T-cell (primary cell): ENCODE measurements around the gene TEX52. TPM values are rescaled to one million over a fixed set of nuclear protein-coding genes. Genes with fewer than 3 reads are reported as not detected.

Experiments used
- ATAC-seq, 4 experiments: fragments of 200-7000 bp in 3 of 4; fragments of 150-1000 bp in 1 of 4; cut with Tn5 transposase; replicated peaks in 1 of 4; 1 replicate in 3 of 4; 2 replicates in 1 of 4; pipeline ENCODE4 v1.10.0; 2021; ENCODE audit warnings: moderate library complexity in 3 of 4, mild to moderate bottlenecking in 2 of 4, moderate number of reproducible peaks in 1 of 4
- CTCF ChIA-PET, 2 donors: fragments of 300-600 bp; sonication (Branson Sonifier 250); formaldehyde crosslinking; loops; one replicate each; lab custom pipeline; 2022; ENCODE audit warnings: antibody characterized with exemption in 2 of 2; lab: Charles Lee
- POLR2A ChIA-PET, 2 donors: fragments of 300-600 bp; sonication (Branson Sonifier 250); formaldehyde crosslinking; loops; one replicate each; lab custom pipeline; 2022; ENCODE audit warnings: antibody characterized with exemption in 2 of 2; lab: Charles Lee
- DNase-seq, 35 experiments: peaks; one replicate each; pipeline versions ENCODE4 v3.0.0 to v3.0.0-alpha.2; 2013 to 2023
- H3K27ac ChIP-seq: one replicate; pipeline ENCODE4 v1.5.1; 2013; ENCODE audit warnings: low read length
- H3K27me3 ChIP-seq, 2 experiments: replicated peaks in 1 of 2; 1 replicate in 1 of 2; 2 replicates in 1 of 2; pipeline versions ENCODE4 v1.6.1 to v1.7.0; 2013; ENCODE audit warnings: low read length in 1 of 2, mixed read lengths in 1 of 2; ENCODE audit not compliant: control insufficient read depth in 2 of 2, insufficient read depth in 2 of 2; ENCODE audit errors: extremely low read depth in 1 of 2
- H3K36me3 ChIP-seq, 2 donors: 1 replicate in 1 of 2; 2 replicates in 1 of 2; pipeline versions ENCODE4 v1.6.1 to v1.7.0; 2013; ENCODE audit warnings: low read length in 1 of 2; ENCODE audit not compliant: control insufficient read depth in 2 of 2, insufficient read depth in 1 of 2; ENCODE audit errors: extremely low read depth in 1 of 2
- H3K4me1 ChIP-seq, 2 experiments: 1 replicate in 1 of 2; 2 replicates in 1 of 2; pipeline versions ENCODE4 v1.6.1 to v1.7.0; 2013; ENCODE audit warnings: low read length in 2 of 2, mixed read lengths in 1 of 2; ENCODE audit not compliant: insufficient read depth in 2 of 2, control insufficient read depth in 1 of 2; ENCODE audit errors: extremely low read depth in 1 of 2
- H3K4me3 ChIP-seq, 2 donors: 1 replicate in 1 of 2; 2 replicates in 1 of 2; pipeline versions ENCODE4 v1.5.1 to v1.7.0; 2013; ENCODE audit warnings: mild to moderate bottlenecking in 2 of 2, low read length in 1 of 2, moderate library complexity in 1 of 2; ENCODE audit not compliant: control insufficient read depth in 1 of 2; ENCODE audit errors: extremely low read depth in 1 of 2
- H3K9me3 ChIP-seq: 2 replicates; pipeline ENCODE4 v1.7.0; 2013
- H3K27ac Mint-ChIP-seq, 2 donors: one replicate each; pipeline ENCODE4 v1.8.0; 2020 to 2021; ENCODE audit warnings: mild to moderate bottlenecking in 2 of 2, mixed read lengths in 2 of 2
- H3K27me3 Mint-ChIP-seq, 2 donors: one replicate each; pipeline ENCODE4 v1.8.0; 2021 to 2022; ENCODE audit warnings: mixed read lengths in 2 of 2
- H3K36me3 Mint-ChIP-seq: one replicate; pipeline ENCODE4 v1.8.0; 2021; ENCODE audit warnings: mixed read lengths
- H3K4me1 Mint-ChIP-seq, 3 donors: one replicate each; pipeline ENCODE4 v1.8.0; 2020 to 2022; ENCODE audit warnings: mixed read lengths in 3 of 3, mild to moderate bottlenecking in 1 of 3
- H3K4me3 Mint-ChIP-seq, 3 donors: one replicate each; pipeline ENCODE4 v1.8.0; 2020 to 2022; ENCODE audit warnings: mild to moderate bottlenecking in 3 of 3, mixed read lengths in 3 of 3, moderate library complexity in 3 of 3
- H3K9me3 Mint-ChIP-seq, 3 donors: one replicate each; pipeline ENCODE4 v1.8.0; 2020 to 2022; ENCODE audit warnings: mixed read lengths in 3 of 3
- WGBS: methylation state at CpG from one replicate; pipeline ENCODE4 v1.1.5; 2013; ENCODE audit warnings: missing lambda C conversion rate; ENCODE audit not compliant: insufficient coverage; 5-methylcytosine and 5-hydroxymethylcytosine counted together
- total RNA-seq, 35 experiments: library from RNA in 6 of 35; stranded (reverse) in 6 of 35; fragments of 120-200 nt in 1 of 35; gene quantifications; one replicate each; pipeline versions ENCODE4 v1.2.1 to v1.2.4 and lab custom pipeline; 2013 to 2026

TEX52 gene
- total RNA-seq, 5 donors from 2014 or later (not counting 1 experiment from before 2014, with no cell fraction given): not detected

GRCh38 chr12:2895051-2895451 lies 38.2 kb upstream of the TEX52 start:
- CTCF ChIA-PET: no interaction called here
- Histone ChIP-seq H3K36me3 (no peaks in the 10 kb centered on the region), H3K27ac (no peak overlapping the region), H3K4me1 (peaks cover 0 to 15% of the 10 kb centered on the region in 2 experiments), H3K4me3 (no peak overlapping the region), H3K9me3 (no peaks in the 10 kb centered on the region), H3K27me3 (no peaks in the 10 kb centered on the region)
- POLR2A ChIA-PET: interaction anchor here in 1 of 2 donors (0.6 kb wide), 1 partner anchor 1795 kb away, joined by 4 read pairs; no protein-coding TSS in a partner anchor
- peaks cover 13 to 23% (median 23%) of the 10 kb centered on the region in 3 donors for H3K4me1 Mint-ChIP-seq
- no peaks in the 10 kb centered on the region for H3K9me3 Mint-ChIP-seq
- H3K27ac Mint-ChIP-seq: no peak overlapping the region
- WGBS: no CpG with 5 or more reads among the region's 2 CpGs
- no peak for ATAC-seq
- H3K4me3 Mint-ChIP-seq: no peak overlapping the region
- no peaks in the 10 kb centered on the region for H3K27me3 Mint-ChIP-seq
- no peaks in the 10 kb centered on the region for H3K36me3 Mint-ChIP-seq
- DNase-seq: no peak

- H3K9me3 ChIP-seq: no peaks in the 10 kb centered on the region
- WGBS: 86% methylated on average over 6 of the region's 8 CpGs
- no peaks in the 10 kb centered on the region for H3K36me3 Mint-ChIP-seq
Measured at GRCh38 chr12:2893007-2893406, 36.2 kb upstream of the TEX52 start.

GRCh38 chr12:2892246-2892645 lies 35.4 kb upstream of the TEX52 start:
- WGBS: 96% methylated on average over 9 of the region's 12 CpGs

More at GRCh38 chr12:2893007-2893406, 36.2 kb upstream of the TEX52 start:
- Mint-ChIP-seq H3K9me3 (no peaks in the 10 kb centered on the region), H3K4me3 (peak overlapping the region in 2 of 3 donors; percentile 22 to 50), H3K27ac (no peak overlapping the region), H3K27me3 (no peaks in the 10 kb centered on the region), H3K4me1 (peaks cover 23 to 33% (median 32%) of the 10 kb centered on the region in 3 donors)
- CTCF ChIA-PET: interaction anchor here in 1 of 2 donors (0.7 kb wide), 1 partner anchor 104 kb away, joined by 3 read pairs; no protein-coding TSS in a partner anchor
- Histone ChIP-seq H3K4me3 (no peak overlapping the region), H3K36me3 (peaks cover 0 to 3% of the 10 kb centered on the region in 2 donors), H3K27ac (no peak overlapping the region), H3K4me1 (peaks cover 0 to 17% of the 10 kb centered on the region in 2 experiments), H3K27me3 (no peaks in the 10 kb centered on the region)
- DNase-seq (no peak), ATAC-seq (no peak)
- POLR2A ChIA-PET: no interaction called here

GRCh38 chr12:2891240-2892053 lies 34.6 kb upstream of the TEX52 start:
- Histone ChIP-seq H3K36me3 (peaks cover under 1 to 3% of the 10 kb centered on the region in 2 donors), H3K4me1 (peaks cover 0 to 17% of the 10 kb centered on the region in 2 experiments), H3K27me3 (no peaks in the 10 kb centered on the region), H3K27ac (peak overlapping the region; percentile 57), H3K4me3 (peak overlapping the region; percentile 87 to 88), H3K9me3 (no peaks in the 10 kb centered on the region)
- WGBS: 10% methylated on average over 26 of the region's 42 CpGs
- peak overlapping the region; percentile 88 to 94 (median 93) for H3K4me3 Mint-ChIP-seq
- H3K27me3 Mint-ChIP-seq: no peaks in the 10 kb centered on the region
- H3K9me3 Mint-ChIP-seq: no peaks in the 10 kb centered on the region
- no peaks in the 10 kb centered on the region for H3K36me3 Mint-ChIP-seq
- H3K4me1 Mint-ChIP-seq: peaks cover 23 to 33% (median 31%) of the 10 kb centered on the region in 3 donors
- ATAC-seq (peak; percentile 7 to 18 (median 12)), DNase-seq (peak in 13 of 35 experiments; percentile 4 to 28 (median 16))
- ChIA-PET POLR2A (interaction anchor here in 1 of 2 donors (1.1 kb wide), 1 partner anchor 15 kb away, joined by 3 read pairs; the partner anchor contains the start of genes FOXM1 and RHNO1), CTCF (interaction anchor here (0.5 to 0.7 kb wide), 3 partner anchors 17 to 153 kb away, joined by 3 to 6 read pairs (median 5); no protein-coding TSS in a partner anchor)
- peak overlapping the region; percentile 36 to 96 for H3K27ac Mint-ChIP-seq

More at GRCh38 chr12:2892246-2892645, 35.4 kb upstream of the TEX52 start:
- Mint-ChIP-seq H3K9me3 (no peaks in the 10 kb centered on the region), H3K36me3 (no peaks in the 10 kb centered on the region), H3K4me3 (peak overlapping the region; percentile 88 to 94 (median 93)), H3K27me3 (no peaks in the 10 kb centered on the region), H3K27ac (no peak overlapping the region), H3K4me1 (peaks cover 23 to 33% (median 32%) of the 10 kb centered on the region in 3 donors)
- DNase-seq (no peak), ATAC-seq (no peak)
- H3K4me3 ChIP-seq: no peak overlapping the region
- ChIA-PET CTCF (interaction anchor here (0.6 to 0.7 kb wide), 3 partner anchors 73 to 154 kb away, joined by 3 read pairs; no protein-coding TSS in a partner anchor), POLR2A (interaction anchor here in 1 of 2 donors (0.6 kb wide), 1 partner anchor 98 kb away, joined by 7 read pairs; the partner anchor contains the start of gene FKBP4)
- H3K36me3 ChIP-seq: peaks cover 0 to 3% of the 10 kb centered on the region in 2 donors
- no peak overlapping the region for H3K27ac ChIP-seq
- H3K4me1 ChIP-seq: peaks cover 0 to 17% of the 10 kb centered on the region in 2 experiments
- no peaks in the 10 kb centered on the region for H3K9me3 ChIP-seq
- no peaks in the 10 kb centered on the region for H3K27me3 ChIP-seq

- H3K9me3 Mint-ChIP-seq: no peaks in the 10 kb centered on the region
- H3K27ac Mint-ChIP-seq: peak within 1 kb of the TSS; percentile 91 to 96
- peaks cover 0 to 17% of the 10 kb centered on the region in 2 experiments for H3K4me1 ChIP-seq
- no peaks in the 10 kb centered on the region for H3K27me3 Mint-ChIP-seq
- H3K27ac ChIP-seq: peak within 1 kb of the TSS; percentile 70
- peak; percentile 95 to 99 (median 98) for DNase-seq
- H3K27me3 ChIP-seq: no peaks in the 10 kb centered on the region
- H3K4me1 Mint-ChIP-seq: peaks cover 21 to 33% (median 29%) of the 10 kb centered on the region in 3 donors
- H3K4me3 Mint-ChIP-seq: peak within 1 kb of the TSS; percentile 88 to 94 (median 93)
- peak; percentile 98 for ATAC-seq
- no peaks in the 10 kb centered on the region for H3K9me3 ChIP-seq
- H3K4me3 ChIP-seq: peak within 1 kb of the TSS; percentile 87 to 88
- WGBS: under 1% methylated on average over 83 of the region's 83 CpGs
- CTCF ChIA-PET: interaction anchor here (0.6 to 1.0 kb wide), 4 partner anchors 10 to 71 kb away, joined by 4 to 6 read pairs (median 5); no protein-coding TSS in a partner anchor
- peaks cover 3 to 6% of the 10 kb centered on the region in 2 donors for H3K36me3 ChIP-seq
- POLR2A ChIA-PET: interaction anchor here (0.6 to 1.1 kb wide), 5 partner anchors 9 to 857 kb away, joined by 3 to 5 read pairs (median 3); partner anchors contain the start of genes FOXM1 (in 1 of the 2) and RHNO1 (in 1 of the 2)
- peaks cover 4% of the 10 kb centered on the region for H3K36me3 Mint-ChIP-seq
Measured at GRCh38 chr12:2890388-2891239, 33.8 kb upstream of the TEX52 start, which contains the start of gene TULP3. TSS of gene TULP3 (plus strand) at chr12:2890891. CDS start at chr12:2890948, 57 bp downstream.
